SU-DHL-6 (cell line): ENCODE data around the gene DLL1.

Source experiments
- H2AFZ ChIP-seq: fragments of 200-600 bp; sonication (generic); 2 replicates; pipeline ENCODE4 v1.6.1; 2014; ENCODE audit warnings: low read depth, mild to moderate bottlenecking, moderate library complexity, mixed read lengths, antibody characterized with exemption, low read length; ENCODE audit not compliant: severe bottlenecking
- H3F3A ChIP-seq: fragments of 200-600 bp; shearing (Covaris generic); 2 replicates; pipeline ENCODE4 v1.6.0; 2016; ENCODE audit warnings: antibody characterized with exemption, mild to moderate bottlenecking; ENCODE audit not compliant: insufficient read depth
- H3K27ac ChIP-seq: fragments of 200-600 bp; sonication (generic); 2 replicates; pipeline ENCODE4 v1.5.1; 2016; ENCODE audit warnings: low read depth, mild to moderate bottlenecking, low read length, moderate library complexity, mixed read lengths
- H3K27me3 ChIP-seq: fragments of 200-600 bp; sonication (generic), shearing (Covaris generic); 2 replicates; pipeline ENCODE4 v1.6.0; 2014; ENCODE audit warnings: mild to moderate bottlenecking, low read length
- H3K36me3 ChIP-seq: fragments of 200-600 bp; sonication (generic); 2 replicates; pipeline ENCODE4 v1.6.1; 2014; ENCODE audit warnings: mild to moderate bottlenecking, low read length, mixed read lengths
- H3K4me2 ChIP-seq: fragments of 300-600, 200-600 bp; shearing (Covaris generic), sonication (generic); 2 replicates; pipeline ENCODE4 v1.6.0; 2014; ENCODE audit warnings: low read length, low read depth, mild to moderate bottlenecking; ENCODE audit not compliant: poor library complexity, severe bottlenecking
- H3K4me3 ChIP-seq: fragments of 200-600 bp; sonication (generic); 2 replicates; pipeline ENCODE4 v1.5.1; 2014; ENCODE audit warnings: antibody characterized with exemption, low read length, mild to moderate bottlenecking, mixed read lengths; ENCODE audit not compliant: insufficient read depth, poor library complexity, severe bottlenecking
- H3K79me2 ChIP-seq: fragments of 200-600 bp; sonication (generic); 2 replicates; pipeline ENCODE4 v1.6.1; 2014; ENCODE audit warnings: mild to moderate bottlenecking, low read length, moderate library complexity; ENCODE audit not compliant: insufficient read depth
- H3K9ac ChIP-seq: fragments of 200-600 bp; sonication (generic); 2 replicates; pipeline ENCODE4 v1.7.0; 2014; ENCODE audit warnings: mild to moderate bottlenecking, low read length
- H3K9me2 ChIP-seq: fragments of 200-600 bp; sonication (generic); replicated peaks from 2 replicates; pipeline ENCODE4 v1.6.1; 2014; ENCODE audit warnings: low read length; ENCODE audit not compliant: insufficient read depth
- H3K9me3 ChIP-seq: fragments of 200-600 bp; sonication (generic); 2 replicates; pipeline ENCODE4 v1.6.1; 2014; ENCODE audit warnings: low read length, mixed read lengths; ENCODE audit not compliant: insufficient read depth
- H4K20me1 ChIP-seq: fragments of 200-600 bp; sonication (generic); 2 replicates; pipeline ENCODE4 v1.6.1; 2014; ENCODE audit warnings: low read depth, mild to moderate bottlenecking, antibody characterized with exemption, low read length, moderate library complexity, mixed read lengths
- EZH2phosphoT487 ChIP-seq: fragments of 200-600 bp; sonication (generic), shearing (Covaris generic); conservative IDR thresholded peaks from 2 replicates; pipeline ENCODE4 v1.6.1; 2018; ENCODE audit warnings: mild to moderate bottlenecking, antibody characterized with exemption, low read length, moderate library complexity, mixed read lengths
- TF ChIP-seq, protein P1 (sequence below): fragments of 200-600 bp; sonication (generic); IDR thresholded peaks from one replicate; pipeline ENCODE4 v1.5.1; 2017; ENCODE audit warnings: antibody characterized with exemption, mild to moderate bottlenecking, low read length, moderate library complexity; ENCODE audit not compliant: insufficient read depth, poor library complexity, severe bottlenecking

Gene DLL1

DNA sequence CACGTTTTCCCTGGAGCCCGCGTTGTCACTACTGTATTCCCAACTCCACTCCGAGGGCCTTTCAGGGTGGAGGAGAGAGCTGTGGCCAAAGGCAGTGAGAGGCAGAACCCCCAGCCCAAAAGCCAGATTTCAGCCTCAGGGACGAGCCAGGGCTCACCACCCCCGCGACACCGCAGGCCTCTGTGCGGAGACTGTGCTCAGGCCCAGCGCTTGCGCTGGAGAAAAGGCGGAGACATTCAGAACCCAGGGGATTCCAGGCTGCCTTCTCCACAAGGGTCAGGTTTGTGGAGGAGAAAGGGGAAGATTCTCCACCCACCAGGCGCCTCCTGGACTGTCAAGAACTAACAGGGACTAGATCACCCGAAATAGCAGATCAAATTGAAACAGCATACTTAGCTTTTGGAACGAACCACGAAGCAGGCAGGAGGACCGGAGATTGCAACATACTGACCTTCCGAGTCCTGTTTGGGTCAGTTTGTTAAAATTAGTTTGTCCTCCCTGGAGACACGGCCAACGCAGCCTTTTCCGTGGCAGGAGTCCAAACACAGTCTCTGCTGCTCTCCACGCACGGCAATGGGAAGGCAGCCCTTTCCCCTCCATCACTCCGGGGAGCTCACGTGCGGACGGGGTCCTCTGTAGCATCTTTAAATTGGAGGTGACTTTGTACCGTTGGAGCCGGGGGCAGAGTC is 14.4 kb downstream of the DLL1 start:
- Histone ChIP-seq H3K36me3 (no peaks in the 10 kb centered on the region), H4K20me1 (no peaks in the 10 kb centered on the region), H3K9me3 (no peaks in the 10 kb centered on the region), H3K9me2 (no peaks in the 10 kb centered on the region), H3K4me2 (no peak overlapping the region), H3F3A (no peaks in the 10 kb centered on the region; the same call in 1 of the 2 replicates), H3K9ac (no peak overlapping the region), H2AFZ (no peak overlapping the region), H3K27ac (no peak overlapping the region), H3K4me3 (no peak overlapping the region), H3K79me2 (no peaks in the 10 kb centered on the region), H3K27me3 (no peaks in the 10 kb centered on the region)
- no peak for TF ChIP-seq EZH2phosphoT487
- TF ChIP-seq, protein P1, sequence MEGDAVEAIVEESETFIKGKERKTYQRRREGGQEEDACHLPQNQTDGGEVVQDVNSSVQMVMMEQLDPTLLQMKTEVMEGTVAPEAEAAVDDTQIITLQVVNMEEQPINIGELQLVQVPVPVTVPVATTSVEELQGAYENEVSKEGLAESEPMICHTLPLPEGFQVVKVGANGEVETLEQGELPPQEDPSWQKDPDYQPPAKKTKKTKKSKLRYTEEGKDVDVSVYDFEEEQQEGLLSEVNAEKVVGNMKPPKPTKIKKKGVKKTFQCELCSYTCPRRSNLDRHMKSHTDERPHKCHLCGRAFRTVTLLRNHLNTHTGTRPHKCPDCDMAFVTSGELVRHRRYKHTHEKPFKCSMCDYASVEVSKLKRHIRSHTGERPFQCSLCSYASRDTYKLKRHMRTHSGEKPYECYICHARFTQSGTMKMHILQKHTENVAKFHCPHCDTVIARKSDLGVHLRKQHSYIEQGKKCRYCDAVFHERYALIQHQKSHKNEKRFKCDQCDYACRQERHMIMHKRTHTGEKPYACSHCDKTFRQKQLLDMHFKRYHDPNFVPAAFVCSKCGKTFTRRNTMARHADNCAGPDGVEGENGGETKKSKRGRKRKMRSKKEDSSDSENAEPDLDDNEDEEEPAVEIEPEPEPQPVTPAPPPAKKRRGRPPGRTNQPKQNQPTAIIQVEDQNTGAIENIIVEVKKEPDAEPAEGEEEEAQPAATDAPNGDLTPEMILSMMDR: no peak

DNA sequence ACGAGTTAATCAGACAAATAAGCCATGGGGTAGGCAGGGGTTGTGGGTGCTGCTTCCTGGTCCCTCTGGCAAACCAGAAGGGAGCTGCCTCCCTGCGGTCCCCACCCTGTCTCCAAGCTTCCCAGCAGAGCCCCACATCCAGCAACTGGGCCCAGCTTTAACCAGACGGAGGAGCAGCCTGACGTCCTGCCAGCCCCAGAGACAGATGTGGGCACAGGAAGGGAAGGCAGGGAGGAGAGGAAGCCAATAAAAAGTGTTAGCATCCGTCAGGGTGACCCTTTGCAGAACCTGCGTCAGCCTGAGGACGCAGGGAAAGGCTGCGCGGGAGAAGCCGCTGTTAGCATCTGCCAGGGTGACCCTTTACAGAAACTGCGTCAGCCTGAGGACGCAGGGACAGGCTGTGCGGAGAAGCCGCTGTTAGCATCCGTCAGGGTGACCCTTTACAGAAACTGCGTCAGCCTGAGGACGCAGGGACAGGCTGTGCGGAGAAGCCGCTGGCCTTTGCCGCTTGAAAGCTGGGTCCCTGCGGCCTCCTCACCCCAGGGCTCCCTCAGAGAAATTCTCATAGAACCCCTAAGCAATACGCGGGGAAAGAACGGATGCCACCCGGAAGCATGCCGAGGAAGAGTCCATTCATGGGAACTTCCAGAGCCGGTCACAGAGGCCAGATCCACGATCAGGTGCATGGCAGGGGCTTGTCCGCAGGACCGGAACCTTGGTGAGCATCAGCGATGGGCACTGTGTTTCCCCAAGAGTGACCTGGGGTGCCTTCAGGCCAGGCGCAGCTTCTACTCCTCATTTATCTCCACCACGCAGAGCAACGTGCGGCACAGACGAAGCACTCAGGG is 15.9 kb downstream of the DLL1 start:
- no peaks in the 10 kb centered on the region for H3K27me3 ChIP-seq
- H3K9ac ChIP-seq: no peak overlapping the region
- no peaks in the 10 kb centered on the region for H3K9me2 ChIP-seq
- TF ChIP-seq EZH2phosphoT487: no peak
- TF ChIP-seq, protein P1: no peak
- H3K4me2 ChIP-seq: no peak overlapping the region
- H3K36me3 ChIP-seq: no peaks in the 10 kb centered on the region
- H3K79me2 ChIP-seq: no peaks in the 10 kb centered on the region
- H3K4me3 ChIP-seq: no peak overlapping the region
- no peaks in the 10 kb centered on the region for H3K9me3 ChIP-seq
- H3F3A ChIP-seq: no peaks in the 10 kb centered on the region; the same call in 1 of the 2 replicates
- H4K20me1 ChIP-seq: no peaks in the 10 kb centered on the region
- H2AFZ ChIP-seq: no peak overlapping the region
- no peak overlapping the region for H3K27ac ChIP-seq

- no peaks in the 10 kb centered on the region for H3F3A ChIP-seq
- no peak overlapping the region for H2AFZ ChIP-seq
- TF ChIP-seq, protein P1: no peak
- no peak for TF ChIP-seq EZH2phosphoT487
- H3K4me2 ChIP-seq: no peak overlapping the region
- no peaks in the 10 kb centered on the region for H3K79me2 ChIP-seq
- no peak overlapping the region for H3K4me3 ChIP-seq
- no peaks in the 10 kb centered on the region for H4K20me1 ChIP-seq
- H3K9ac ChIP-seq: no peak overlapping the region
- H3K27me3 ChIP-seq: no peaks in the 10 kb centered on the region
- H3K27ac ChIP-seq: no peak overlapping the region
- H3K9me3 ChIP-seq: no peaks in the 10 kb centered on the region
- H3K9me2 ChIP-seq: no peaks in the 10 kb centered on the region
- H3K36me3 ChIP-seq: no peaks in the 10 kb centered on the region
Measured at GRCh38 chr6:170273681-170274080, 17.2 kb downstream of the DLL1 start.
